SU-DHL-6 (cell line): ENCODE data around the gene SLC6A11.

Source experiments
- H2AFZ ChIP-seq: fragments of 200-600 bp; sonication (generic); 2 replicates; pipeline ENCODE4 v1.6.1; 2014; ENCODE audit warnings: low read depth, mild to moderate bottlenecking, moderate library complexity, mixed read lengths, antibody characterized with exemption, low read length; ENCODE audit not compliant: severe bottlenecking
- H3F3A ChIP-seq: fragments of 200-600 bp; shearing (Covaris generic); 2 replicates; pipeline ENCODE4 v1.6.0; 2016; ENCODE audit warnings: antibody characterized with exemption, mild to moderate bottlenecking; ENCODE audit not compliant: insufficient read depth
- H3K27ac ChIP-seq: fragments of 200-600 bp; sonication (generic); 2 replicates; pipeline ENCODE4 v1.5.1; 2016; ENCODE audit warnings: low read depth, mild to moderate bottlenecking, low read length, moderate library complexity, mixed read lengths
- H3K27me3 ChIP-seq: fragments of 200-600 bp; sonication (generic), shearing (Covaris generic); 2 replicates; pipeline ENCODE4 v1.6.0; 2014; ENCODE audit warnings: mild to moderate bottlenecking, low read length
- H3K36me3 ChIP-seq: fragments of 200-600 bp; sonication (generic); 2 replicates; pipeline ENCODE4 v1.6.1; 2014; ENCODE audit warnings: mild to moderate bottlenecking, low read length, mixed read lengths
- H3K4me2 ChIP-seq: fragments of 300-600, 200-600 bp; shearing (Covaris generic), sonication (generic); 2 replicates; pipeline ENCODE4 v1.6.0; 2014; ENCODE audit warnings: low read length, low read depth, mild to moderate bottlenecking; ENCODE audit not compliant: poor library complexity, severe bottlenecking
- H3K4me3 ChIP-seq: fragments of 200-600 bp; sonication (generic); 2 replicates; pipeline ENCODE4 v1.5.1; 2014; ENCODE audit warnings: antibody characterized with exemption, low read length, mild to moderate bottlenecking, mixed read lengths; ENCODE audit not compliant: insufficient read depth, poor library complexity, severe bottlenecking
- H3K79me2 ChIP-seq: fragments of 200-600 bp; sonication (generic); 2 replicates; pipeline ENCODE4 v1.6.1; 2014; ENCODE audit warnings: mild to moderate bottlenecking, low read length, moderate library complexity; ENCODE audit not compliant: insufficient read depth
- H3K9ac ChIP-seq: fragments of 200-600 bp; sonication (generic); 2 replicates; pipeline ENCODE4 v1.7.0; 2014; ENCODE audit warnings: mild to moderate bottlenecking, low read length
- H3K9me2 ChIP-seq: fragments of 200-600 bp; sonication (generic); replicated peaks from 2 replicates; pipeline ENCODE4 v1.6.1; 2014; ENCODE audit warnings: low read length; ENCODE audit not compliant: insufficient read depth
- H3K9me3 ChIP-seq: fragments of 200-600 bp; sonication (generic); 2 replicates; pipeline ENCODE4 v1.6.1; 2014; ENCODE audit warnings: low read length, mixed read lengths; ENCODE audit not compliant: insufficient read depth
- H4K20me1 ChIP-seq: fragments of 200-600 bp; sonication (generic); 2 replicates; pipeline ENCODE4 v1.6.1; 2014; ENCODE audit warnings: low read depth, mild to moderate bottlenecking, antibody characterized with exemption, low read length, moderate library complexity, mixed read lengths
- EZH2phosphoT487 ChIP-seq: fragments of 200-600 bp; sonication (generic), shearing (Covaris generic); conservative IDR thresholded peaks from 2 replicates; pipeline ENCODE4 v1.6.1; 2018; ENCODE audit warnings: mild to moderate bottlenecking, antibody characterized with exemption, low read length, moderate library complexity, mixed read lengths
- TF ChIP-seq, protein P1 (sequence below): fragments of 200-600 bp; sonication (generic); IDR thresholded peaks from one replicate; pipeline ENCODE4 v1.5.1; 2017; ENCODE audit warnings: antibody characterized with exemption, mild to moderate bottlenecking, low read length, moderate library complexity; ENCODE audit not compliant: insufficient read depth, poor library complexity, severe bottlenecking

The SLC6A11 gene

DNA sequence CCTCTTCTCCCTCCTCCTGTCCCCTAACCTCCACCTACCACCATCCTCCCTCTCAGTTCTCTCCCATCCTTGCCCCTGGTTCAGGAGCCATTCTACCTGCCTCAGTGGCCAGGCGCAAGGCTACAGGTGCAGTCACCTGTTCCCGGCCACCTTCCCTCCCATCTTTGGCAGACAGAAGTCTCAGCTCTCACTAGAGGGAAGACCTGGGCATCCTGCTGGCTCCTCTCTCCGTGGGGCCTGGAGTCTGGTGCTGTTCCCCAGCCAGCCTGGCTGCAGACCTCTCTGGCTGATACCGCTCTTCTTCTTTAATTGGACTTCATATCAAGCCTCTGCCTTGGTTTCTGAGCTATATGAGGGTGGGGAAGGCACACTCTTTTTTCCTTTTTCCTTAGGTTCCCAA lies 123.5 kb downstream of the SLC6A11 start:
- Histone ChIP-seq H3K9me3 (no peaks in the 10 kb centered on the region), H3K9me2 (no peaks in the 10 kb centered on the region), H3K9ac (no peak overlapping the region), H2AFZ (no peak overlapping the region), H3K27me3 (no peaks in the 10 kb centered on the region), H3K36me3 (no peaks in the 10 kb centered on the region), H3K4me3 (no peak overlapping the region), H3K79me2 (no peaks in the 10 kb centered on the region), H4K20me1 (no peaks in the 10 kb centered on the region), H3F3A (no peaks in the 10 kb centered on the region), H3K4me2 (no peak overlapping the region), H3K27ac (no peak overlapping the region)
- TF ChIP-seq, protein P1, sequence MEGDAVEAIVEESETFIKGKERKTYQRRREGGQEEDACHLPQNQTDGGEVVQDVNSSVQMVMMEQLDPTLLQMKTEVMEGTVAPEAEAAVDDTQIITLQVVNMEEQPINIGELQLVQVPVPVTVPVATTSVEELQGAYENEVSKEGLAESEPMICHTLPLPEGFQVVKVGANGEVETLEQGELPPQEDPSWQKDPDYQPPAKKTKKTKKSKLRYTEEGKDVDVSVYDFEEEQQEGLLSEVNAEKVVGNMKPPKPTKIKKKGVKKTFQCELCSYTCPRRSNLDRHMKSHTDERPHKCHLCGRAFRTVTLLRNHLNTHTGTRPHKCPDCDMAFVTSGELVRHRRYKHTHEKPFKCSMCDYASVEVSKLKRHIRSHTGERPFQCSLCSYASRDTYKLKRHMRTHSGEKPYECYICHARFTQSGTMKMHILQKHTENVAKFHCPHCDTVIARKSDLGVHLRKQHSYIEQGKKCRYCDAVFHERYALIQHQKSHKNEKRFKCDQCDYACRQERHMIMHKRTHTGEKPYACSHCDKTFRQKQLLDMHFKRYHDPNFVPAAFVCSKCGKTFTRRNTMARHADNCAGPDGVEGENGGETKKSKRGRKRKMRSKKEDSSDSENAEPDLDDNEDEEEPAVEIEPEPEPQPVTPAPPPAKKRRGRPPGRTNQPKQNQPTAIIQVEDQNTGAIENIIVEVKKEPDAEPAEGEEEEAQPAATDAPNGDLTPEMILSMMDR, result no peak
- no peak for TF ChIP-seq EZH2phosphoT487

DNA sequence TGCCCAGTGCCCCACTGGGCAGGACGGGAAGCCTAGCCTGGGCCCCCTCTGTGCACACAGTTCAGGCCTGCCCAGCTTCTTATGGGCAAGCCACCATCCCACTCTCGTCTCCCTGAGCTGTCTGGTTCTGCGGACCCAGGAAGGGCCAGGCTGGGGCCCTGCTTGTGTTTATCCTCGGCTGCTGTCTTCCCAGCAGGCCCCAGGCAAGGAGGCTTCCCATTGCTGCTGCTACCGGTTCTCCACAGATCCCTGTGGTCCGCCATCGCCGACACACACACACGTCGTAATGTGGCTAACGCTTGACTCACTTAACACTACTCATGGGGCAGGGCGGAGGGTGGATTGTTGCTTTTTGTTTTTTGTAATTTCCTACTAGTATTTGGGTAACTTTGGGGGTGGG lies 124.1 kb downstream of the SLC6A11 start:
- H3K9me2 ChIP-seq, result no peaks in the 10 kb centered on the region
- H3K4me2 ChIP-seq, result no peak overlapping the region
- no peaks in the 10 kb centered on the region for H4K20me1 ChIP-seq
- H3K27me3 ChIP-seq, result no peaks in the 10 kb centered on the region
- TF ChIP-seq, protein P1, result no peak
- TF ChIP-seq EZH2phosphoT487, result no peak
- no peaks in the 10 kb centered on the region for H3K9me3 ChIP-seq
- no peaks in the 10 kb centered on the region for H3F3A ChIP-seq
- H2AFZ ChIP-seq, result no peak overlapping the region
- no peak overlapping the region for H3K4me3 ChIP-seq
- H3K79me2 ChIP-seq, result no peaks in the 10 kb centered on the region
- H3K36me3 ChIP-seq, result no peaks in the 10 kb centered on the region
- H3K9ac ChIP-seq, result no peak overlapping the region
- H3K27ac ChIP-seq, result no peak overlapping the region

DNA sequence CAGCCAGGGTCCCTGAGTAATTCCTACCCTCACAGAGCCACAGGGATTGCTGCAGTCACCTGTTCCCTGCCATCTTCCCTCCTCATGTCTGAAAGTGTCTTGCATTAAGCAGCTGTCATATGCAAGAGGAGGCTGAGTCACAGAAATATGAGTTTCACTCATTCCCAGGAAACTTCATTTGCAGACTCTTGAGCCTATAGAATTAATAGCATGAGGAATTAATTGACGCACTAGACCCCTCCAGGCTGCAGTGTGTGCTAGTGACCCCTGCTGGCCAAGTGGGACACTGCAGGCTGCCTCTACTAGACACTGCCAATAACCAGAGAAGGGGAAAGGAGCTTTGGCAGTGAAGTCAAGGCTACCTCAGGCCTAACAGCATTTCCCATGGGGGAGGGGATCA lies 125.9 kb downstream of the SLC6A11 start:
- Histone ChIP-seq H3K27ac (no peak overlapping the region), H3K4me2 (no peak overlapping the region), H3K9me3 (no peaks in the 10 kb centered on the region), H3F3A (no peaks in the 10 kb centered on the region), H3K4me3 (no peak overlapping the region), H3K9ac (no peak overlapping the region), H3K27me3 (no peaks in the 10 kb centered on the region), H3K9me2 (no peaks in the 10 kb centered on the region), H2AFZ (no peak overlapping the region), H3K79me2 (no peaks in the 10 kb centered on the region), H3K36me3 (no peaks in the 10 kb centered on the region), H4K20me1 (no peaks in the 10 kb centered on the region)
- no peak for TF ChIP-seq EZH2phosphoT487
- TF ChIP-seq, protein P1, result peak; percentile 88
